HepG2 (cell line): ENCODE measurements around the gene UQCRHL. TPM values are rescaled to one million over a fixed set of nuclear protein-coding genes. Genes with fewer than 3 reads are reported as not detected.

Experiments
- ATAC-seq: fragments of 200-7000 bp; cut with Tn5 transposase; 3 replicates; pipeline ENCODE4 v1.9.1; 2020; ENCODE audit warnings: mild to moderate bottlenecking, moderate library complexity
- BruUV-seq: library from RNA; stranded (reverse); fragments of 400-500 nt; replicated peaks from 2 replicates; lab custom pipeline; 2021; lab: Mats Ljungman, UMichigan
- CTCF ChIA-PET: fragments of 300-600 bp; formaldehyde crosslinking; extraction: SDS; loops from one replicate; lab custom pipeline; 2021; ENCODE audit warnings: low total read pairs, inconsistent platforms, low intra/inter-chr PET ratio; lab: Yijun Ruan, JAX
- POLR2A ChIA-PET: fragments of 350-600 bp; sonication (Branson Sonifier 250); formaldehyde crosslinking; loops from one replicate; lab custom pipeline; 2020; ENCODE audit warnings: antibody characterized with exemption, inconsistent platforms; lab: Yijun Ruan, JAX
- DNase-seq: peaks from one replicate; pipeline ENCODE4 v3.0.0-alpha.2; 2015; ENCODE audit warnings: low spot score
- FAIRE-seq: peaks from 3 replicates; lab custom pipeline; 2011; peaks lifted over from hg19 to GRCh38; lab: Jason Lieb, UNC
- H2AFZ ChIP-seq: one replicate; pipeline ENCODE4 v1.6.1; 2011; ENCODE audit warnings: low read length, inconsistent platforms
- H3K27ac ChIP-seq: fragments of 300-600 bp; 3 replicates; pipeline ENCODE4 v1.8.0; 2011; ENCODE audit warnings: mixed run types, mild to moderate bottlenecking, mixed read lengths, low read length, inconsistent platforms; ENCODE audit not compliant: insufficient read depth; ENCODE audit errors: extremely low read length
- H3K27me3 ChIP-seq, 2 experiments: fragments of 200-600 bp in 1 of 2; 2 replicates in 1 of 2; 3 replicates in 1 of 2; pipeline versions ENCODE4 v1.6.0 to v1.8.0; 2011; ENCODE audit warnings: low read length in 2 of 2, mild to moderate bottlenecking in 2 of 2, moderate library complexity in 2 of 2, inconsistent platforms in 1 of 2; ENCODE audit not compliant: insufficient read depth in 2 of 2, control insufficient read depth in 1 of 2
- H3K36me3 ChIP-seq, 2 experiments: fragments of 200-600 bp in 1 of 2; replicated peaks in 1 of 2; 2 replicates in 1 of 2; 3 replicates in 1 of 2; pipeline versions ENCODE4 v1.5.1 to v1.8.0; 2011; ENCODE audit warnings: low read length in 2 of 2, inconsistent platforms in 1 of 2; ENCODE audit not compliant: insufficient read depth in 2 of 2, control insufficient read depth in 1 of 2
- H3K4me1 ChIP-seq: 2 replicates; pipeline ENCODE4 v1.5.1; 2012; ENCODE audit warnings: low read length, inconsistent platforms; ENCODE audit not compliant: insufficient read depth
- H3K4me2 ChIP-seq: 2 replicates; pipeline ENCODE4 v1.6.0; 2011; ENCODE audit warnings: low read depth, low read length, inconsistent platforms
- H3K4me3 ChIP-seq, 3 experiments: fragments of 200-600 bp in 1 of 3; sonication (generic), shearing (Covaris generic) in 1 of 3; replicated peaks in 1 of 3; 2 replicates each; pipeline ENCODE4 v1.5.1; 2011 to 2016; ENCODE audit warnings: low read length in 3 of 3, inconsistent platforms in 2 of 3, low read depth in 2 of 3, mild to moderate bottlenecking in 2 of 3, control low read depth in 1 of 3, mixed read lengths in 1 of 3; ENCODE audit not compliant: insufficient read depth in 1 of 3
- H3K79me2 ChIP-seq: one replicate; pipeline ENCODE4 v1.6.1; 2011; ENCODE audit warnings: low read length, inconsistent platforms; ENCODE audit not compliant: insufficient read depth
- H3K9ac ChIP-seq: 2 replicates; pipeline ENCODE4 v1.6.0; 2011; ENCODE audit warnings: mild to moderate bottlenecking, low read depth, low read length, inconsistent platforms; ENCODE audit not compliant: insufficient read depth
- H3K9me3 ChIP-seq: 2 replicates; pipeline ENCODE4 v1.5.1; 2012; ENCODE audit warnings: mild to moderate bottlenecking, low read length
- H4K20me1 ChIP-seq: 2 replicates; pipeline ENCODE4 v1.6.0; 2011; ENCODE audit warnings: inconsistent platforms, mild to moderate bottlenecking, low read length, moderate library complexity; ENCODE audit not compliant: insufficient read depth
- AGO2 ChIP-seq: fragments of 200-400 bp; formaldehyde crosslinking; optimal IDR thresholded peaks from 2 replicates; pipeline ENCODE3; 2017; ENCODE audit warnings: mild to moderate bottlenecking, low read depth, low read length, moderate library complexity
- CEBPG ChIP-seq: IDR thresholded peaks from 2 replicates; pipeline ENCODE4 v1.6.1; 2016
- HCFC1 ChIP-seq: fragments of 150-350 bp; IDR thresholded peaks from 2 replicates; pipeline ENCODE4 v1.6.1; 2014; ENCODE audit warnings: low read depth, low read length
- KIAA2018 ChIP-seq: sonication (generic); formaldehyde crosslinking; IDR thresholded peaks from 2 replicates; pipeline ENCODE4 v1.5.0; 2020; ENCODE audit warnings: mild to moderate bottlenecking, missing genetic modification reagents, borderline replicate concordance
- NFYC ChIP-seq: IDR thresholded peaks from 2 replicates; pipeline ENCODE4 v1.6.1; 2016; ENCODE audit warnings: missing genetic modification reagents, missing compliant biosample characterization
- SOX6 ChIP-seq, 2 experiments: fragments of 450-650 bp in 1 of 2; sonication (generic) in 1 of 2; formaldehyde crosslinking in 1 of 2; IDR thresholded peaks; 2 replicates each; pipeline versions ENCODE4 v1.4.0 to v1.6.1; 2017 to 2020; ENCODE audit warnings: antibody characterized with exemption in 1 of 2, mild to moderate bottlenecking in 1 of 2, missing genetic modification reagents in 1 of 2
- ZNF276 ChIP-seq: sonication (generic); formaldehyde crosslinking; IDR thresholded peaks from 2 replicates; pipeline ENCODE4 v1.4.0; 2020; ENCODE audit warnings: mild to moderate bottlenecking, low read depth, missing genetic modification reagents
- ZNF343 ChIP-seq: sonication (generic); formaldehyde crosslinking; IDR thresholded peaks from 2 replicates; pipeline ENCODE4 v1.4.0; 2020; ENCODE audit warnings: mild to moderate bottlenecking, missing genetic modification reagents
- ZNF383 ChIP-seq: sonication (generic); formaldehyde crosslinking; IDR thresholded peaks from 2 replicates; pipeline ENCODE4 v1.4.0; 2020; ENCODE audit warnings: missing genetic modification reagents, mild to moderate bottlenecking, borderline replicate concordance
- ZNF543 ChIP-seq: sonication (generic); formaldehyde crosslinking; IDR thresholded peaks from 2 replicates; pipeline ENCODE4 v1.4.0; 2020; ENCODE audit warnings: mild to moderate bottlenecking, missing genetic modification reagents
- WGBS: methylation state at CpG from one replicate; pipeline ENCODE4 v1.1.6; 2017; ENCODE audit warnings: low lambda C conversion rate; 5-methylcytosine and 5-hydroxymethylcytosine counted together
- in situ Hi-C: cut with HindIII; loops from 2 replicates; pipeline ENCODE4 v1.10.0; 2017; ENCODE audit warnings: low pct_unique_long_range_greater_than_20kb; ENCODE audit not compliant: extremely low pct_ligation_motif_present
- intact Hi-C: fragments of 100-400 bp; cut with micrococcal nuclease; formaldehyde crosslinking; loops from one replicate; pipeline ENCODE4 v1.10.0; 2022; ENCODE audit not compliant: unreplicated experiment
- polyA plus RNA-seq, 8 experiments: library from polyadenylated mRNA; depleted of rRNA in 3 of 8; stranded (reverse) in 7 of 8; unstranded in 1 of 8; fragments of >200 nt; fragmentation: Illumina TruSeq in 4 of 8; extraction: Trizol in 4 of 8; gene quantifications; 2 replicates each; pipeline versions ENCODE4 v1.2.1 to v1.2.3, GENCODE V29; 2011 to 2016; ENCODE audit warnings: low read depth in 4 of 8, missing spikeins in 1 of 8, mixed read lengths in 1 of 8; ENCODE audit not compliant: insufficient read depth in 1 of 8
- total RNA-seq, 5 experiments: library from RNA; depleted of rRNA; stranded (reverse); fragments of >200 nt; fragmentation: Illumina TruSeq; extraction: Trizol; gene quantifications; 2 replicates each; pipeline ENCODE4 v1.2.3, GENCODE V29; 2016; ENCODE audit warnings: low read depth in 1 of 5

UQCRHL gene
- total and polyA plus RNA-seq, 2 of the 13 experiments (the other 11 are each of a cell fraction or from before 2014, with no cell fraction given) = 1.8 to 2.3 TPM

- TF ChIP-seq SOX6 (IDR thresholded peaks at IDR 0.05) (no peak), SOX6 (CRISPR knock-in tag; IDR thresholded peaks at IDR 0.05) (peak; percentile 58; the same call in 1 of the 2 replicates), ZNF276 (CRISPR knock-in tag) (peak; percentile 70; the same call in 1 of the 2 replicates), ZNF383 (CRISPR knock-in tag) (no peak)
- TF ChIP-seq, all 625 proteins: peak for 297
These were observed 27.2 kb upstream of the UQCRHL start (continued) for GRCh38 chr1:15834406-15835204.

GRCh38 chr1:15833842-15834405 lies 26.5 kb upstream of the UQCRHL start:
- ChIA-PET POLR2A (interaction anchor here (0.6 to 4.5 kb wide), 11 partner anchors 8 to 142 kb away, joined by 3 to 208 read pairs (median 4); partner anchors contain the start of genes SPEN, UQCRHL and ZBTB17), CTCF (no interaction called here)
- Histone ChIP-seq H3K27me3 (no peaks in the 10 kb centered on the region; a peak in 1 of 5 replicates), H3K9me3 (no peaks in the 10 kb centered on the region), H3K4me1 (peaks cover 62% of the 10 kb centered on the region), H3K4me2 (peak overlapping the region; percentile 93), H3K9ac (peak overlapping the region; percentile 98), H3K4me3 (peak overlapping the region; percentile 77 to 83 (median 78)), H3K36me3 (no peaks in the 10 kb centered on the region), H3K27ac (peak overlapping the region; percentile 100), H2AFZ (no peak overlapping the region), H3K79me2 (peaks cover 16% of the 10 kb centered on the region), H4K20me1 (no peaks in the 10 kb centered on the region)
- BruUV-seq = TSS peak; percentile 83
- in situ Hi-C loops = no loop called here
- no peak for DNase-seq
- intact Hi-C loops = no loop called here
- 2% methylated on average over 10 of the region's 10 CpGs for WGBS
- peak; percentile 82 for FAIRE-seq
- no peak for ATAC-seq
- TF ChIP-seq CEBPG (peak; percentile 36; the same call in 1 of the 2 replicates), HCFC1 (no peak), ZNF343 (CRISPR knock-in tag) (no peak), KIAA2018 (no peak), NFYC (CRISPR knock-in tag) (0 out of 2 replicates have a peak, but pooled peaks have one; percentile 76), AGO2 (no peak), ZNF543 (CRISPR knock-in tag) (no peak)
